IMR-90 (cell line): ENCODE data around the gene NCOA3. TPM values are rescaled to one million over a fixed set of nuclear protein-coding genes. Genes with fewer than 3 reads are reported as not detected.

ENCODE experiments used
- ATAC-seq: fragments of 200-7000 bp; cut with Tn5 transposase; 2 replicates; pipeline ENCODE4 v1.9.1; 2020; ENCODE audit warnings: low read depth, mild to moderate bottlenecking, moderate library complexity
- BruUV-seq: library from RNA; stranded (reverse); fragments of 400-500 nt; replicated peaks from 2 replicates; lab custom pipeline; 2021; lab: Mats Ljungman, UMichigan
- CTCF ChIA-PET: fragments of 300-600 bp; formaldehyde crosslinking; extraction: SDS; loops from one replicate; lab custom pipeline; 2021; ENCODE audit warnings: antibody characterized with exemption; lab: Yijun Ruan, JAX
- POLR2A ChIA-PET: fragments of 300-600 bp; sonication (Branson Sonifier 250); formaldehyde crosslinking; loops from one replicate; lab custom pipeline; 2022; ENCODE audit warnings: antibody characterized with exemption; ENCODE audit not compliant: unreplicated experiment; lab: Charles Lee
- DNase-seq: peaks from one replicate; pipeline ENCODE4 v3.0.0; 2013
- H2AFZ ChIP-seq: replicated peaks from 2 replicates; pipeline ENCODE3; 2013; ENCODE audit warnings: low read length, mild to moderate bottlenecking; ENCODE audit not compliant: poor library complexity
- H2AK5ac ChIP-seq: 2 replicates; pipeline ENCODE4 v1.6.1; 2013; ENCODE audit warnings: low read depth, low read length, inconsistent platforms
- H2AK9ac ChIP-seq: replicated peaks from 2 replicates; pipeline ENCODE3; 2013; ENCODE audit warnings: mild to moderate bottlenecking, low read depth, low read length, moderate library complexity; ENCODE audit not compliant: poor library complexity
- H2BK120ac ChIP-seq: 2 replicates; pipeline ENCODE4 v1.6.1; 2013; ENCODE audit warnings: low read depth, low read length, inconsistent platforms
- H2BK15ac ChIP-seq: 3 replicates; pipeline ENCODE4 v1.6.1; 2013; ENCODE audit warnings: low read depth, low read length, inconsistent platforms
- H2BK20ac ChIP-seq: 2 replicates; pipeline ENCODE4 v1.6.1; 2013; ENCODE audit warnings: low read depth, mild to moderate bottlenecking, inconsistent platforms, low read length, moderate library complexity
- H2BK5ac ChIP-seq: 2 replicates; pipeline ENCODE4 v1.6.1; 2013; ENCODE audit warnings: mild to moderate bottlenecking, low read depth, low read length, inconsistent platforms; ENCODE audit not compliant: poor library complexity, severe bottlenecking
- H3K14ac ChIP-seq: replicated peaks from 2 replicates; pipeline ENCODE4 v1.6.1; 2013; ENCODE audit warnings: low read depth, low read length, inconsistent platforms
- H3K18ac ChIP-seq: 2 replicates; pipeline ENCODE4 v1.6.1; 2013; ENCODE audit warnings: low read depth, low read length, control low read depth
- H3K23ac ChIP-seq: 2 replicates; pipeline ENCODE4 v1.6.1; 2013; ENCODE audit warnings: low read depth, low read length, inconsistent platforms
- H3K27ac ChIP-seq: 2 replicates; pipeline ENCODE4 v1.5.1; 2013; ENCODE audit warnings: mild to moderate bottlenecking, control low read depth, low read length; ENCODE audit not compliant: insufficient read depth
- H3K27me3 ChIP-seq: 2 replicates; pipeline ENCODE4 v1.6.1; 2013; ENCODE audit warnings: low read length; ENCODE audit not compliant: control insufficient read depth, insufficient read depth
- H3K36me3 ChIP-seq: 2 replicates; pipeline ENCODE4 v1.6.1; 2013; ENCODE audit warnings: low read length, mixed read lengths; ENCODE audit not compliant: control insufficient read depth, insufficient read depth
- H3K4ac ChIP-seq: 2 replicates; pipeline ENCODE4 v1.6.1; 2013; ENCODE audit warnings: low read depth, low read length, inconsistent platforms
- H3K4me1 ChIP-seq: 2 replicates; pipeline ENCODE4 v1.6.1; 2013; ENCODE audit warnings: low read length, mixed read lengths; ENCODE audit not compliant: control insufficient read depth, insufficient read depth
- H3K4me2 ChIP-seq: 2 replicates; pipeline ENCODE4 v1.6.1; 2013; ENCODE audit warnings: low read depth, mild to moderate bottlenecking, control low read depth, low read length, moderate library complexity
- H3K4me3 ChIP-seq: 2 replicates; pipeline ENCODE4 v1.5.1; 2013; ENCODE audit warnings: low read depth, mild to moderate bottlenecking, control low read depth, low read length, moderate library complexity; ENCODE audit not compliant: insufficient read depth
- H3K56ac ChIP-seq: 2 replicates; pipeline ENCODE4 v1.6.1; 2013; ENCODE audit warnings: low read length, inconsistent platforms; ENCODE audit not compliant: insufficient read depth; ENCODE audit errors: extremely low read depth
- H3K79me1 ChIP-seq, 2 experiments: 2 replicates each; pipeline ENCODE4 v1.6.1; 2013; ENCODE audit warnings: low read length in 2 of 2, inconsistent platforms in 1 of 2, low read depth in 1 of 2
- H3K9ac ChIP-seq: 2 replicates; pipeline ENCODE4 v1.6.1; 2013; ENCODE audit warnings: low read depth, low read length, control low read depth
- H3K9me1 ChIP-seq: 2 replicates; pipeline ENCODE4 v1.6.1; 2013; ENCODE audit warnings: low read length, inconsistent platforms; ENCODE audit not compliant: insufficient read depth
- H3K9me3 ChIP-seq: 2 replicates; pipeline ENCODE4 v1.6.1; 2013; ENCODE audit warnings: low read length; ENCODE audit not compliant: control insufficient read depth, insufficient read depth
- H4K20me1 ChIP-seq: 2 replicates; pipeline ENCODE4 v1.6.1; 2013; ENCODE audit warnings: low read length, inconsistent platforms; ENCODE audit not compliant: insufficient read depth
- H4K5ac ChIP-seq: 2 replicates; pipeline ENCODE4 v1.6.1; 2013; ENCODE audit warnings: mild to moderate bottlenecking, low read depth, low read length, control low read depth
- H4K8ac ChIP-seq, 2 experiments: 2 replicates each; pipeline ENCODE4 v1.6.1; 2013; ENCODE audit warnings: low read depth in 2 of 2, low read length in 2 of 2, control low read depth in 1 of 2, inconsistent platforms in 1 of 2
- H4K91ac ChIP-seq: 2 replicates; pipeline ENCODE4 v1.6.1; 2013; ENCODE audit warnings: low read depth, low read length, inconsistent platforms; ENCODE audit not compliant: insufficient read depth
- BHLHE40 ChIP-seq: fragments of 150-350 bp; IDR thresholded peaks from 2 replicates; pipeline ENCODE4 v1.6.1; 2016; ENCODE audit warnings: mild to moderate bottlenecking, low read depth, low read length
- CEBPB ChIP-seq: IDR thresholded peaks from 2 replicates; pipeline ENCODE4 v1.6.1; 2012; ENCODE audit warnings: low read depth, low read length, improper control_type of control experiment
- CHD1 ChIP-seq: IDR thresholded peaks from 2 replicates; pipeline ENCODE4 v1.6.1; 2012; ENCODE audit warnings: low read depth, low read length, improper control_type of control experiment
- ELK1 ChIP-seq: fragments of 150-350 bp; IDR thresholded peaks from 2 replicates; pipeline ENCODE4 v1.6.1; 2016; ENCODE audit warnings: low read depth, mild to moderate bottlenecking, low read length, moderate library complexity, borderline replicate concordance
- FOS ChIP-seq: fragments of 150-350 bp; IDR thresholded peaks from 2 replicates; pipeline ENCODE4 v1.6.1; 2016; ENCODE audit warnings: low read depth, low read length
- MAFK ChIP-seq: IDR thresholded peaks from 2 replicates; pipeline ENCODE4 v1.6.1; 2012; ENCODE audit warnings: low read depth, low read length, improper control_type of control experiment
- MAZ ChIP-seq: IDR thresholded peaks from 2 replicates; pipeline ENCODE4 v1.6.1; 2012; ENCODE audit warnings: low read depth, mild to moderate bottlenecking, low read length, improper control_type of control experiment, moderate library complexity, borderline replicate concordance
- MXI1 ChIP-seq: IDR thresholded peaks from 2 replicates; pipeline ENCODE4 v1.6.1; 2012; ENCODE audit warnings: low read depth, mild to moderate bottlenecking, low read length, moderate library complexity, borderline replicate concordance
- NFE2L2 ChIP-seq: fragments of 150-350 bp; IDR thresholded peaks from 2 replicates; pipeline ENCODE4 v1.6.1; 2016; ENCODE audit warnings: low read depth, mild to moderate bottlenecking, low read length
- POLR2A ChIP-seq: IDR thresholded peaks from 2 replicates; pipeline ENCODE4 v1.6.1; 2012; ENCODE audit warnings: mild to moderate bottlenecking, low read depth, low read length
- RAD21 ChIP-seq: IDR thresholded peaks from 2 replicates; pipeline ENCODE4 v1.6.1; 2012; ENCODE audit warnings: low read length, improper control_type of control experiment
- RCOR1 ChIP-seq: IDR thresholded peaks from 2 replicates; pipeline ENCODE4 v1.6.1; 2012; ENCODE audit warnings: mild to moderate bottlenecking, low read length, improper control_type of control experiment; ENCODE audit not compliant: insufficient replicate concordance
- RFX5 ChIP-seq: IDR thresholded peaks from 2 replicates; pipeline ENCODE4 v1.8.0; 2012; ENCODE audit warnings: low read depth, mild to moderate bottlenecking, low read length, moderate library complexity
- SMC3 ChIP-seq: fragments of 150-350 bp; IDR thresholded peaks from 2 replicates; pipeline ENCODE4 v1.6.1; 2016; ENCODE audit warnings: low read depth, mild to moderate bottlenecking, antibody characterized with exemption, low read length, moderate library complexity
- WGBS, 2 experiments: methylation state at CpG; one replicate each; pipeline versions ENCODE4 v1.1.5 to v1.1.7; 2013; ENCODE audit warnings: missing lambda C conversion rate in 2 of 2; ENCODE audit not compliant: insufficient read length in 1 of 2; ENCODE audit errors: extremely low coverage in 2 of 2; 5-methylcytosine and 5-hydroxymethylcytosine counted together
- dilution Hi-C: fragments of 300-500 bp; cut with HindIII; formaldehyde crosslinking; loops from one replicate; pipeline ENCODE4 v1.14.3; 2018; ENCODE audit warnings: low sequenced_read_pairs; ENCODE audit not compliant: unreplicated experiment
- in situ Hi-C: fragments of 300-500 bp; cut with MboI; formaldehyde crosslinking; loops from 3 replicates; pipeline ENCODE4 v1.14.3; 2019; ENCODE audit warnings: low sequenced_read_pairs, inconsistent platforms, mixed read lengths
- intact Hi-C: fragments of 100-400 bp; cut with micrococcal nuclease; formaldehyde crosslinking; loops from 2 replicates; pipeline ENCODE4 v1.10.0; 2022
- polyA plus RNA-seq, 3 experiments: library from polyadenylated mRNA; depleted of rRNA; stranded (reverse); fragments of >200 nt; gene quantifications; 2 replicates each; pipeline ENCODE4 v1.2.3, GENCODE V29; 2012; ENCODE audit warnings: low replicate concordance in 1 of 3
- total RNA-seq: library from RNA; depleted of rRNA; stranded (reverse); fragments of >200 nt; gene quantifications from 2 replicates; pipeline ENCODE4 v1.2.3, GENCODE V29; 2012
- TF ChIP-seq, protein P1 (sequence below): fragments of 150-350 bp; IDR thresholded peaks from 2 replicates; pipeline ENCODE4 v1.6.1; 2017; ENCODE audit warnings: mild to moderate bottlenecking, antibody characterized with exemption, low read length, low read depth
- TF ChIP-seq, protein P2 (sequence below): conservative IDR thresholded peaks from 2 replicates; pipeline ENCODE4 v1.5.1; 2012; ENCODE audit warnings: mild to moderate bottlenecking, low read depth, low read length, improper control_type of control experiment

Gene NCOA3
- total and polyA plus RNA-seq, 2 of the 4 experiments (the other 2 are of a cell fraction), result 8.8 to 29.0 TPM

DNA sequence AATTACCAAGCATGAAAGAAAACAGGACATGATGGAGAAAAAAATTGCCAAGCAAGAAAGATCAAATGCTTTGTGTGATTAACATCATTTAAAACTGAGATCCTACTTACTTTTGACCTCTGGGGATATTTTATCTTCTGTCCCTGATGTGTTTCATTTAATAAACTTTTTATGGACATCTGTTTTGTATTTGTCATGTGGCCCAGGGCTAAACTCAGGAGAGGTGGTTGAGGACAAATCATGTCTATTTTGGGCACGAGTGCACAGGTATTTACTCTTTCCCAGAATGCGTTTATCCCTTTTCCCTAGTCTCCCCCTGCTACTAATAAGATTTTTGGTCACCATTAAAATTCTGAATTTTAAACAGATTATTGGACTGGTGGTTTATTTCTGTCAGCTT, 128.2 kb downstream of the NCOA3 start:
- no peak overlapping the region for H3K56ac ChIP-seq
- H3K79me1 ChIP-seq, result peaks cover 0 to 6% of the 10 kb centered on the region in 2 experiments
- DNase-seq (no peak), ATAC-seq (no peak)
- no peak overlapping the region for H2BK15ac ChIP-seq
- H4K20me1 ChIP-seq, result no peaks in the 10 kb centered on the region
- H3K18ac ChIP-seq, result no peak overlapping the region
- H2AFZ ChIP-seq, result no peak overlapping the region
- 0 out of 2 replicates have a peak, but pooled peaks cover 2% of the 10 kb centered on the region for H3K4me1 ChIP-seq
- no peak overlapping the region for H3K4ac ChIP-seq
- no peak overlapping the region for H2AK9ac ChIP-seq
- no peak overlapping the region for H2BK20ac ChIP-seq
- no peak overlapping the region for H3K14ac ChIP-seq
- no TSS peak for BruUV-seq
- no peak overlapping the region for H3K23ac ChIP-seq
- no peaks in the 10 kb centered on the region for H3K9me1 ChIP-seq
- POLR2A ChIA-PET, result no interaction called here
- intact Hi-C loops, result no loop called here
- H3K9me3 ChIP-seq, result no peaks in the 10 kb centered on the region
- H2AK5ac ChIP-seq, result no peak overlapping the region
- no peak overlapping the region for H4K5ac ChIP-seq
- dilution Hi-C loops, result no loop called here
- TF ChIP-seq, protein P1, sequence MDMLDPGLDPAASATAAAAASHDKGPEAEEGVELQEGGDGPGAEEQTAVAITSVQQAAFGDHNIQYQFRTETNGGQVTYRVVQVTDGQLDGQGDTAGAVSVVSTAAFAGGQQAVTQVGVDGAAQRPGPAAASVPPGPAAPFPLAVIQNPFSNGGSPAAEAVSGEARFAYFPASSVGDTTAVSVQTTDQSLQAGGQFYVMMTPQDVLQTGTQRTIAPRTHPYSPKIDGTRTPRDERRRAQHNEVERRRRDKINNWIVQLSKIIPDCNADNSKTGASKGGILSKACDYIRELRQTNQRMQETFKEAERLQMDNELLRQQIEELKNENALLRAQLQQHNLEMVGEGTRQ, result no peak
- TF ChIP-seq FOS (no peak), MAFK (no peak), SMC3 (no peak), CEBPB (no peak), BHLHE40 (no peak), ELK1 (no peak), MAZ (no peak), RCOR1 (no peak), NFE2L2 (no peak), RAD21 (no peak), POLR2A (no peak), MXI1 (no peak), RFX5 (no peak), CHD1 (no peak)
- TF ChIP-seq, protein P2, sequence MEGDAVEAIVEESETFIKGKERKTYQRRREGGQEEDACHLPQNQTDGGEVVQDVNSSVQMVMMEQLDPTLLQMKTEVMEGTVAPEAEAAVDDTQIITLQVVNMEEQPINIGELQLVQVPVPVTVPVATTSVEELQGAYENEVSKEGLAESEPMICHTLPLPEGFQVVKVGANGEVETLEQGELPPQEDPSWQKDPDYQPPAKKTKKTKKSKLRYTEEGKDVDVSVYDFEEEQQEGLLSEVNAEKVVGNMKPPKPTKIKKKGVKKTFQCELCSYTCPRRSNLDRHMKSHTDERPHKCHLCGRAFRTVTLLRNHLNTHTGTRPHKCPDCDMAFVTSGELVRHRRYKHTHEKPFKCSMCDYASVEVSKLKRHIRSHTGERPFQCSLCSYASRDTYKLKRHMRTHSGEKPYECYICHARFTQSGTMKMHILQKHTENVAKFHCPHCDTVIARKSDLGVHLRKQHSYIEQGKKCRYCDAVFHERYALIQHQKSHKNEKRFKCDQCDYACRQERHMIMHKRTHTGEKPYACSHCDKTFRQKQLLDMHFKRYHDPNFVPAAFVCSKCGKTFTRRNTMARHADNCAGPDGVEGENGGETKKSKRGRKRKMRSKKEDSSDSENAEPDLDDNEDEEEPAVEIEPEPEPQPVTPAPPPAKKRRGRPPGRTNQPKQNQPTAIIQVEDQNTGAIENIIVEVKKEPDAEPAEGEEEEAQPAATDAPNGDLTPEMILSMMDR, result no peak
- peaks cover 9% of the 10 kb centered on the region for H3K36me3 ChIP-seq
- WGBS, 2 experiments, result no CpG with 5 or more reads among the region's 2 CpGs
- H2BK5ac ChIP-seq, result no peak overlapping the region
- in situ Hi-C loops, result loop anchor here (10.0 kb wide), 2 partner anchors 435 to 875 kb away; no protein-coding TSS in a partner anchor
- no peak overlapping the region for H2BK120ac ChIP-seq
- CTCF ChIA-PET, result no interaction called here
- no peak overlapping the region for H3K4me3 ChIP-seq
- H3K27ac ChIP-seq, result no peak overlapping the region
- H3K27me3 ChIP-seq, result no peaks in the 10 kb centered on the region
- H3K4me2 ChIP-seq, result no peak overlapping the region
- no peak overlapping the region for H4K8ac ChIP-seq
- H3K9ac ChIP-seq, result no peak overlapping the region
- no peak overlapping the region for H4K91ac ChIP-seq
